Liver (tissue), 9 donors: Measurements from ENCODE around the gene OTOR. TPM values are rescaled to one million over a fixed set of nuclear protein-coding genes. Genes with fewer than 3 reads are reported as not detected.

Source experiments
- DNase-seq: peaks from one replicate; pipeline ENCODE4 v3.0.0-alpha.2; 2017; ENCODE audit warnings: low spot score
- H3K27ac ChIP-seq, 2 donors: one replicate each; pipeline ENCODE4 v1.7.0; 2013; ENCODE audit warnings: inconsistent platforms in 2 of 2, low read length in 2 of 2, control low read depth in 1 of 2, low read depth in 1 of 2, mild to moderate bottlenecking in 1 of 2
- H3K27me3 ChIP-seq, 4 donors: one replicate each; pipeline versions ENCODE4 v1.6.1 to v1.7.0; 2013; ENCODE audit warnings: low read length in 3 of 4, inconsistent platforms in 1 of 4, mild to moderate bottlenecking in 1 of 4, moderate library complexity in 1 of 4; ENCODE audit not compliant: control insufficient read depth in 4 of 4, insufficient read depth in 4 of 4
- H3K36me3 ChIP-seq, 4 donors: one replicate each; pipeline versions ENCODE4 v1.6.1 to v1.7.0; 2013; ENCODE audit warnings: low read length in 3 of 4, mild to moderate bottlenecking in 3 of 4, low read depth in 1 of 4, moderate library complexity in 1 of 4; ENCODE audit not compliant: control insufficient read depth in 4 of 4, insufficient read depth in 3 of 4
- H3K4me1 ChIP-seq, 4 donors: one replicate each; pipeline versions ENCODE4 v1.6.1 to v1.7.0; 2013; ENCODE audit warnings: low read length in 3 of 4, mild to moderate bottlenecking in 3 of 4, moderate library complexity in 1 of 4; ENCODE audit not compliant: control insufficient read depth in 4 of 4, insufficient read depth in 4 of 4
- H3K4me3 ChIP-seq, 3 donors: one replicate each; pipeline versions ENCODE4 v1.6.1 to v1.7.0; 2013; ENCODE audit warnings: low read length in 3 of 3, control low read depth in 1 of 3, low read depth in 1 of 3, mild to moderate bottlenecking in 1 of 3
- H3K9ac ChIP-seq, 2 donors: one replicate each; pipeline ENCODE4 v1.7.0; 2013; ENCODE audit warnings: low read length in 2 of 2, mild to moderate bottlenecking in 2 of 2, moderate library complexity in 2 of 2, control low read depth in 1 of 2, low read depth in 1 of 2
- H3K9me3 ChIP-seq, 4 donors: one replicate each; pipeline versions ENCODE4 v1.6.1 to v1.7.0; 2013; ENCODE audit warnings: low read length in 3 of 4; ENCODE audit not compliant: control insufficient read depth in 4 of 4
- CTCF ChIP-seq: fragments of 150-350 bp; IDR thresholded peaks from 2 replicates; pipeline ENCODE4 v1.5.1; 2017; ENCODE audit warnings: improper control_type of control experiment, low read depth, low read length; ENCODE audit not compliant: missing input control
- EGR1 ChIP-seq, 2 donors: IDR thresholded peaks; 2 replicates each; pipeline ENCODE4 v1.6.1; 2016 to 2018; ENCODE audit warnings: antibody characterized with exemption in 2 of 2, low read depth in 2 of 2
- FOXA1 ChIP-seq: IDR thresholded peaks from 2 replicates; pipeline ENCODE4 v1.6.1; 2016; ENCODE audit warnings: antibody characterized with exemption
- FOXA2 ChIP-seq: IDR thresholded peaks from 2 replicates; pipeline ENCODE4 v1.6.1; 2016; ENCODE audit warnings: antibody characterized with exemption
- GABPA ChIP-seq, 2 donors: IDR thresholded peaks in 1 of 2; conservative IDR thresholded peaks in 1 of 2; 2 replicates each; pipeline ENCODE4 v1.6.1; 2016; ENCODE audit warnings: antibody characterized with exemption in 2 of 2, mild to moderate bottlenecking in 1 of 2, moderate library complexity in 1 of 2
- HNF4A ChIP-seq, 2 donors: conservative IDR thresholded peaks; 2 replicates each; pipeline ENCODE4 v1.6.1; 2016; ENCODE audit warnings: antibody characterized with exemption in 2 of 2, mild to moderate bottlenecking in 2 of 2
- HNF4G ChIP-seq: IDR thresholded peaks from 2 replicates; pipeline ENCODE4 v1.6.1; 2016; ENCODE audit warnings: antibody characterized with exemption
- JUND ChIP-seq, 2 donors: IDR thresholded peaks; 2 replicates each; pipeline ENCODE4 v1.6.1; 2016; ENCODE audit warnings: antibody characterized with exemption in 2 of 2
- NR2F2 ChIP-seq: IDR thresholded peaks from 2 replicates; pipeline ENCODE4 v1.6.1; 2016; ENCODE audit warnings: antibody characterized with exemption
- RAD21 ChIP-seq, 2 donors: IDR thresholded peaks; 2 replicates each; pipeline ENCODE4 v1.6.1; 2016; ENCODE audit warnings: antibody characterized with exemption in 2 of 2, mild to moderate bottlenecking in 2 of 2
- REST ChIP-seq: IDR thresholded peaks from 2 replicates; pipeline ENCODE4 v1.6.1; 2016; ENCODE audit warnings: antibody characterized with exemption, mild to moderate bottlenecking
- RXRA ChIP-seq, 2 donors: IDR thresholded peaks; 2 replicates each; pipeline ENCODE4 v1.6.1; 2017 to 2018; ENCODE audit warnings: antibody characterized with exemption in 2 of 2, mild to moderate bottlenecking in 1 of 2
- SP1 ChIP-seq: IDR thresholded peaks from 2 replicates; pipeline ENCODE4 v1.6.1; 2018; ENCODE audit warnings: antibody characterized with exemption, mild to moderate bottlenecking
- TAF1 ChIP-seq: conservative IDR thresholded peaks from 2 replicates; pipeline ENCODE4 v1.6.1; 2016; ENCODE audit warnings: antibody characterized with exemption, mild to moderate bottlenecking
- YY1 ChIP-seq: IDR thresholded peaks from 2 replicates; pipeline ENCODE4 v1.6.1; 2016; ENCODE audit warnings: antibody characterized with exemption, mild to moderate bottlenecking
- WGBS: extraction: QIAGEN DNeasy Blood & Tissue Kit; methylation state at CpG from one replicate; pipeline ENCODE4 v1.1.7; 2013; 5-methylcytosine and 5-hydroxymethylcytosine counted together
- polyA plus RNA-seq, 2 donors: library from polyadenylated mRNA; stranded (reverse) in 1 of 2; unstranded in 1 of 2; fragments of 200-250 nt in 1 of 2; fragments of >200 nt in 1 of 2; fragmentation: Nextera tagmentation in 1 of 2; extraction: Ambion mirVana in 1 of 2; gene quantifications; one replicate each; pipeline versions ENCODE4 v1.2.1 to v1.2.3, GENCODE V29; 2013 to 2015
- total RNA-seq, 2 donors: library from RNA; depleted of rRNA; stranded (reverse); fragments of >200 nt; gene quantifications; one replicate each; pipeline ENCODE4 v1.2.3, GENCODE V29; 2014
- TF ChIP-seq, protein P1 (sequence below): IDR thresholded peaks from 2 replicates; pipeline ENCODE4 v1.6.1; 2016; ENCODE audit warnings: antibody characterized with exemption
- TF ChIP-seq, protein P2 (sequence below): IDR thresholded peaks from 2 replicates; pipeline ENCODE4 v1.6.1; 2016; ENCODE audit warnings: antibody characterized with exemption
- TF ChIP-seq, protein P3 (sequence below): IDR thresholded peaks from 2 replicates; pipeline ENCODE4 v1.6.1; 2016; ENCODE audit warnings: antibody characterized with exemption
- donor health status: healthy.
- donor health status: healthy.
- donor health status: healthy.
- donor health status: healthy.
- donor health status: healthy.

Gene OTOR
- total and polyA plus RNA-seq, 4 donors = not detected

GRCh38 chr20:16771213-16771612, 23.1 kb downstream of the OTOR start:
- Histone ChIP-seq H3K27ac (no peak overlapping the region), H3K27me3 (peaks cover 0 to 7% (median 1%) of the 10 kb centered on the region in 4 donors), H3K9me3 (no peaks in the 10 kb centered on the region), H3K36me3 (no peaks in the 10 kb centered on the region), H3K4me3 (no peak overlapping the region), H3K4me1 (no peaks in the 10 kb centered on the region), H3K9ac (no peak overlapping the region)
- DNase-seq = no peak
- TF ChIP-seq RAD21 (IDR thresholded peaks at IDR 0.05) = no peak
- no peak for TF ChIP-seq NR2F2
- TF ChIP-seq JUND (IDR thresholded peaks at IDR 0.05) = no peak
- no peak for TF ChIP-seq HNF4A (conservative IDR thresholded peaks at IDR 0.05)
- TF ChIP-seq FOXA1 = no peak
- TF ChIP-seq GABPA (IDR thresholded peaks at IDR 0.05 in 1 of 2, conservative IDR thresholded peaks at IDR 0.05 in 1 of 2) = no peak
- no peak for TF ChIP-seq TAF1
- TF ChIP-seq REST = no peak
- TF ChIP-seq CTCF = no peak
- no peak for TF ChIP-seq RXRA (IDR thresholded peaks at IDR 0.05)
- TF ChIP-seq, protein P1, sequence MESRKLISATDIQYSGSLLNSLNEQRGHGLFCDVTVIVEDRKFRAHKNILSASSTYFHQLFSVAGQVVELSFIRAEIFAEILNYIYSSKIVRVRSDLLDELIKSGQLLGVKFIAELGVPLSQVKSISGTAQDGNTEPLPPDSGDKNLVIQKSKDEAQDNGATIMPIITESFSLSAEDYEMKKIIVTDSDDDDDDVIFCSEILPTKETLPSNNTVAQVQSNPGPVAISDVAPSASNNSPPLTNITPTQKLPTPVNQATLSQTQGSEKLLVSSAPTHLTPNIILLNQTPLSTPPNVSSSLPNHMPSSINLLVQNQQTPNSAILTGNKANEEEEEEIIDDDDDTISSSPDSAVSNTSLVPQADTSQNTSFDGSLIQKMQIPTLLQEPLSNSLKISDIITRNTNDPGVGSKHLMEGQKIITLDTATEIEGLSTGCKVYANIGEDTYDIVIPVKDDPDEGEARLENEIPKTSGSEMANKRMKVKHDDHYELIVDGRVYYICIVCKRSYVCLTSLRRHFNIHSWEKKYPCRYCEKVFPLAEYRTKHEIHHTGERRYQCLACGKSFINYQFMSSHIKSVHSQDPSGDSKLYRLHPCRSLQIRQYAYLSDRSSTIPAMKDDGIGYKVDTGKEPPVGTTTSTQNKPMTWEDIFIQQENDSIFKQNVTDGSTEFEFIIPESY = no peak
- TF ChIP-seq, protein P2, sequence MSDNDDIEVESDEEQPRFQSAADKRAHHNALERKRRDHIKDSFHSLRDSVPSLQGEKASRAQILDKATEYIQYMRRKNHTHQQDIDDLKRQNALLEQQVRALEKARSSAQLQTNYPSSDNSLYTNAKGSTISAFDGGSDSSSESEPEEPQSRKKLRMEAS = no peak
- no peak for TF ChIP-seq YY1
- no peak for TF ChIP-seq HNF4G
- no peak for TF ChIP-seq SP1
- TF ChIP-seq, protein P3, sequence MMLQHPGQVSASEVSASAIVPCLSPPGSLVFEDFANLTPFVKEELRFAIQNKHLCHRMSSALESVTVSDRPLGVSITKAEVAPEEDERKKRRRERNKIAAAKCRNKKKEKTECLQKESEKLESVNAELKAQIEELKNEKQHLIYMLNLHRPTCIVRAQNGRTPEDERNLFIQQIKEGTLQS = no peak

DNA sequence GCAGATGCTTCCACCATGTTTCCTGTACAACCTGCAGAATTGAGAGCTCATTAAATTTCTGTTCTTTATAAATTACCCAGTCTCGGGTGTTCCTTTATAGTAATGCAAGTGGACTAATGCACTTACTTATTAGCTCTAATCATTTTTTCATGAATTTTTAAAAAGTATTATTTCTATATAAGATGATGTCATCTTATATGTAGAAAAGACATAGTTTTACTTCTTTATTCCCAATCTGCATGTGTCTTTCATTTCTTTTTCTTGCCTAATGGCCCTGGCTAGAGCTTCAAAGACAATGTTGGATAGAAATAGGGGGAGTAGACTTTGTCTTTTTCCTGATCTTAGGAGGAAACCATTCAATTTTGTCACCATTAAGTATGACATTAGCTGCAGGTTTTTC, 27.8 kb downstream of the OTOR start:
- no peak for TF ChIP-seq TAF1
- TF ChIP-seq EGR1 (IDR thresholded peaks at IDR 0.05; ENCODE audit: low read depth in 2 of 2) = no peak
- no peak for TF ChIP-seq NR2F2
- TF ChIP-seq SP1 = no peak
- TF ChIP-seq GABPA (IDR thresholded peaks at IDR 0.05 in 1 of 2, conservative IDR thresholded peaks at IDR 0.05 in 1 of 2) = no peak
- TF ChIP-seq YY1 = no peak
- TF ChIP-seq, protein P3 = no peak
- no peak for TF ChIP-seq RAD21 (IDR thresholded peaks at IDR 0.05)
- no peak for TF ChIP-seq FOXA2
- no peak for TF ChIP-seq JUND (IDR thresholded peaks at IDR 0.05)
- Histone ChIP-seq H3K4me3 (no peak overlapping the region), H3K27ac (no peak overlapping the region), H3K4me1 (no peaks in the 10 kb centered on the region), H3K9me3 (peaks cover 0 to 4% (median 0%) of the 10 kb centered on the region in 4 donors), H3K36me3 (no peaks in the 10 kb centered on the region), H3K27me3 (no peaks in the 10 kb centered on the region), H3K9ac (no peak overlapping the region)
- 59% methylated on average over 1 of the region's 1 CpG for WGBS
- DNase-seq = no peak
